ENCODE data around the gene TSPAN9. TPM values are rescaled to one million over a fixed set of nuclear protein-coding genes. Genes with fewer than 3 reads are reported as not detected.

Gene TSPAN9
- polyA plus RNA-seq, 2 of the 4 experiments (the other 2 are of a cell fraction) = 12.4 to 16.1 TPM

- H3K4me3 ChIP-seq = no peak overlapping the region
- DNase-seq (ENCODE audit: low read depth in 1 of 2, low spot score in 1 of 2) (peak in 1 of 2 experiments; percentile 28), FAIRE-seq (no peak), ATAC-seq (peak in 1 of 2 experiments; percentile 66; a peak in 3 of 6 replicates)
- H3K4me1 ChIP-seq = no peaks in the 10 kb centered on the region
- 83% methylated on average over 13 of the region's 13 CpGs for WGBS (ENCODE audit: missing lambda C conversion rate)
- H3K4me2 ChIP-seq = no peak overlapping the region
- H3K9me3 ChIP-seq = no peaks in the 10 kb centered on the region
- ChIA-PET POLR2A (no interaction called here), CTCF (interaction anchor here (0.9 to 5.1 kb wide), 8 partner anchors 8 to 91 kb away, joined by 3 to 45 read pairs (median 6); no protein-coding TSS in a partner anchor)
- peak in 1 of 2 experiments; percentile 23; a peak in 1 of 5 replicates for TF ChIP-seq RAD21 (conservative IDR thresholded peaks at IDR 0.05 in 1 of 2, IDR thresholded peaks at IDR 0.05 in 1 of 2)
- no peak for TF ChIP-seq E2F6 (IDR thresholded peaks at IDR 0.05; ENCODE audit: borderline replicate concordance, low read depth)
- no peak overlapping the region for H3K27ac ChIP-seq
Observed at GRCh38 chr12:3207858-3208257, 130.7 kb downstream of the TSPAN9 start.

- ChIA-PET POLR2A (no interaction called here), CTCF (interaction anchor here (0.7 to 9.5 kb wide), 5 partner anchors 11 to 87 kb away, joined by 3 to 61 read pairs (median 4); no protein-coding TSS in a partner anchor)
- DNase-seq (ENCODE audit: low read depth in 1 of 2, low spot score in 1 of 2) (no peak), ATAC-seq (no peak), FAIRE-seq (no peak)
- WGBS (ENCODE audit: missing lambda C conversion rate) = 77% methylated on average over 9 of the region's 9 CpGs
- no peaks in the 10 kb centered on the region for H3K4me1 ChIP-seq
- no peak for TF ChIP-seq FOSB (CRISPR knock-in tag; IDR thresholded peaks at IDR 0.05)
- no peak for TF ChIP-seq SMC3 (IDR thresholded peaks at IDR 0.05)
- no peak for TF ChIP-seq REST (IDR thresholded peaks at IDR 0.05)
- no peak for TF ChIP-seq FOXS1 (CRISPR knock-in tag; IDR thresholded peaks at IDR 0.05)
- no peak overlapping the region for H3K4me2 ChIP-seq
- H3K4me3 ChIP-seq = no peak overlapping the region
- no peaks in the 10 kb centered on the region for H3K9me3 ChIP-seq
- H3K27ac ChIP-seq = no peak overlapping the region
Observed at GRCh38 chr12:3213188-3213587, 136.0 kb downstream of the TSPAN9 start.

GRCh38 chr12:3213768-3214167, 136.6 kb downstream of the TSPAN9 start:
- Histone ChIP-seq H3K4me2 (no peak overlapping the region), H3K27ac (no peak overlapping the region), H3K9me3 (no peaks in the 10 kb centered on the region), H3K4me1 (no peaks in the 10 kb centered on the region), H3K4me3 (no peak overlapping the region)
- TF ChIP-seq JUN (IDR thresholded peaks at IDR 0.05) (no peak), FOXS1 (CRISPR knock-in tag; IDR thresholded peaks at IDR 0.05) (no peak), BHLHE40 (IDR thresholded peaks at IDR 0.05; ENCODE audit: low read depth, low read length) (no peak), ZFP36 (IDR thresholded peaks at IDR 0.05; ENCODE audit: borderline replicate concordance, partially characterized antibody) (no peak), REST (IDR thresholded peaks at IDR 0.05) (no peak), HEYL (CRISPR knock-in tag; IDR thresholded peaks at IDR 0.05) (no peak), CTCF (IDR thresholded peaks at IDR 0.05) (no peak)
- ATAC-seq (no peak), DNase-seq (ENCODE audit: low read depth in 1 of 2, low spot score in 1 of 2) (no peak), FAIRE-seq (no peak)
- ChIA-PET CTCF (interaction anchor here (0.7 to 9.5 kb wide), 7 partner anchors 11 to 87 kb away, joined by 3 to 61 read pairs (median 4); no protein-coding TSS in a partner anchor), POLR2A (no interaction called here)
- 87% methylated on average over 5 of the region's 5 CpGs for WGBS (ENCODE audit: missing lambda C conversion rate)
